Measurements from ENCODE around the gene TMX2.

GRCh38 chr11:57712256-57713150 lies at the start of gene TMX2:
- no peak for TF ChIP-seq CTCF (IDR thresholded peaks at IDR 0.05)
- no peak for TF ChIP-seq POLR2A (IDR thresholded peaks at IDR 0.05)
